ENCODE results near the gene YIF1A. TPM values are rescaled to one million over a fixed set of nuclear protein-coding genes. Genes with fewer than 3 reads are reported as not detected.

Gene YIF1A
- total RNA-seq, 1 experiment from 2014 or later = 54.7 TPM

- BruUV-seq (replicated peaks) = no TSS peak
- POLR2A ChIA-PET = no interaction called here
- H3K36me3 ChIP-seq (ENCODE audit: control insufficient read depth in 1 of 2, insufficient read depth in 2 of 2, low read length in 2 of 2) = peaks cover 6 to 12% of the 10 kb centered on the region in 2 experiments
Observed at GRCh38 chr11:66264914-66265313, 24.0 kb downstream of the YIF1A start.

DNA sequence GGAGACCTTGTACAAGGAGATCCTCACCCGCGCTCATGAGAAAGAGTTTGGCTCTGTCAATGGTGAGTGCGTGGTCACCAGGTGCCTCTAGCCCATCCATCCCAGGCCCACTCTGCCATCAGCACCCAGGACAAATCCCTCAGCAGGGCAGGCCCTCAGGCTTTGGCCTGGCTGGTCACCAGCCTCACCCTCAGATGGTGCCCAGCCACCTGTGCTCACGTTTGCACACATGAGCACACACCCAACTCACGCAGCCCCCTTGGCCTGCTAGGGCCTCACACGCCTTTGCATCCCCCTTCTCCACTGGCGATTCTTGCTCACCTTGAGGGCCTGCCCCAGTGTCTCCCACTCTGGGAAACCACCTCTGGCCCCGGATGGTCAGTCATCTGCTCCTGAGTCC is 24.6 kb downstream of the YIF1A start:
- CTCF ChIA-PET = interaction anchor here (1.0 to 1.2 kb wide), 2 partner anchors 17 to 39 kb away, joined by 3 read pairs; no protein-coding TSS in a partner anchor
- peaks cover 6 to 12% of the 10 kb centered on the region in 2 experiments for H3K36me3 ChIP-seq (ENCODE audit: control insufficient read depth in 1 of 2, insufficient read depth in 2 of 2, low read length in 2 of 2)
- BruUV-seq (replicated peaks) = no TSS peak
- H3K9me2 ChIP-seq (ENCODE audit: insufficient read depth) = no peaks in the 10 kb centered on the region
- ATAC-seq (no peak), DNase-seq (ENCODE audit: low read depth, low spot score) (no peak)
- peaks cover 17% of the 10 kb centered on the region for H3K79me2 ChIP-seq (ENCODE audit: insufficient read depth, low read length)
- intact Hi-C loops (cut with micrococcal nuclease) = no loop called here
- H3K4me2 ChIP-seq (ENCODE audit: low read length) = no peak overlapping the region
- no peak overlapping the region for H3K9ac ChIP-seq (ENCODE audit: low read length)
- H2AFZ ChIP-seq (ENCODE audit: low read depth, low read length, poor library complexity, severe bottlenecking) = no peak overlapping the region
- no peak overlapping the region for H3K4me3 ChIP-seq (replicated peaks in 1 of 2; ENCODE audit: low read depth in 1 of 2, low read length in 2 of 2)
- peaks cover 0 to 20% of the 10 kb centered on the region in 2 experiments; a peak in 3 of 4 replicates for H3K4me1 ChIP-seq (ENCODE audit: control insufficient read depth in 1 of 2, insufficient read depth in 2 of 2, low read length in 2 of 2)
- H3K9me3 ChIP-seq (ENCODE audit: control insufficient read depth in 1 of 2, insufficient read depth in 1 of 2, low read depth in 1 of 2, low read length in 2 of 2) = no peaks in the 10 kb centered on the region
- RAD21 ChIA-PET (ENCODE audit: low non-redundant PET in 1 of 2, low total read pairs in 2 of 2, uncharacterized antibody in 2 of 2, unreplicated experiment in 2 of 2) = no interaction called here
- H4K20me1 ChIP-seq (ENCODE audit: insufficient read depth) = no peaks in the 10 kb centered on the region
- POLR2A ChIA-PET = no interaction called here
- no peak overlapping the region; the same call in 1 of the 2 replicates for H3K27ac ChIP-seq (ENCODE audit: low read depth, low read length)
- H3K27me3 ChIP-seq (ENCODE audit: insufficient read depth, low read length) = no peaks in the 10 kb centered on the region
- TF ChIP-seq CEBPB (IDR thresholded peaks at IDR 0.05; ENCODE audit: low read depth) = no peak
- TF ChIP-seq EGR1 (IDR thresholded peaks at IDR 0.05; ENCODE audit: low read depth) = no peak
- TF ChIP-seq, protein P1, sequence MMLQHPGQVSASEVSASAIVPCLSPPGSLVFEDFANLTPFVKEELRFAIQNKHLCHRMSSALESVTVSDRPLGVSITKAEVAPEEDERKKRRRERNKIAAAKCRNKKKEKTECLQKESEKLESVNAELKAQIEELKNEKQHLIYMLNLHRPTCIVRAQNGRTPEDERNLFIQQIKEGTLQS (IDR thresholded peaks at IDR 0.05) = no peak
- no peak for TF ChIP-seq SRF (IDR thresholded peaks at IDR 0.05; ENCODE audit: low read depth)
- TF ChIP-seq SP1 (IDR thresholded peaks at IDR 0.05; ENCODE audit: low read depth) = no peak
- TF ChIP-seq, protein P2, sequence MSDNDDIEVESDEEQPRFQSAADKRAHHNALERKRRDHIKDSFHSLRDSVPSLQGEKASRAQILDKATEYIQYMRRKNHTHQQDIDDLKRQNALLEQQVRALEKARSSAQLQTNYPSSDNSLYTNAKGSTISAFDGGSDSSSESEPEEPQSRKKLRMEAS (IDR thresholded peaks at IDR 0.05) = no peak
- no peak for TF ChIP-seq EZH2 (IDR thresholded peaks at IDR 0.05)
- TF ChIP-seq POLR2AphosphoS5 (IDR thresholded peaks at IDR 0.05; ENCODE audit: low read depth, low read length) = no peak
- no peak for TF ChIP-seq EZH2phosphoT487 (IDR thresholded peaks at IDR 0.05; ENCODE audit: borderline replicate concordance)
- TF ChIP-seq SIN3A (IDR thresholded peaks at IDR 0.05; ENCODE audit: low read depth) = no peak
- TF ChIP-seq ELF1 (IDR thresholded peaks at IDR 0.05; ENCODE audit: borderline replicate concordance, low read depth) = no peak
- TF ChIP-seq TCF7L2 (IDR thresholded peaks at IDR 0.05; ENCODE audit: borderline replicate concordance, extremely low read depth, insufficient read depth, insufficient read length) = no peak
- TF ChIP-seq YY1 (IDR thresholded peaks at IDR 0.05; ENCODE audit: extremely low read depth, insufficient replicate concordance, low read depth, low read length) = no peak
- TF ChIP-seq JUND (IDR thresholded peaks at IDR 0.05) = no peak

More at GRCh38 chr11:66264914-66265313, 24.0 kb downstream of the YIF1A start:
- ChIA-PET RAD21 (ENCODE audit: low non-redundant PET in 1 of 2, low total read pairs in 2 of 2, uncharacterized antibody in 2 of 2, unreplicated experiment in 2 of 2) (no interaction called here), CTCF (interaction anchor here (0.7 to 1.0 kb wide), 2 partner anchors 39 to 65 kb away, joined by 3 read pairs; no protein-coding TSS in a partner anchor)
- H3K9me3 ChIP-seq (ENCODE audit: control insufficient read depth in 1 of 2, insufficient read depth in 1 of 2, low read depth in 1 of 2, low read length in 2 of 2) = no peaks in the 10 kb centered on the region
- intact Hi-C loops (cut with micrococcal nuclease) = no loop called here
- no peak for DNase-seq (ENCODE audit: low read depth, low spot score)
- no peak overlapping the region for H3K9ac ChIP-seq (ENCODE audit: low read length)
- H2AFZ ChIP-seq (ENCODE audit: low read depth, low read length, poor library complexity, severe bottlenecking) = no peak overlapping the region
- no peak overlapping the region for H3K4me2 ChIP-seq (ENCODE audit: low read length)
- H3K27ac ChIP-seq (ENCODE audit: low read depth, low read length) = no peak overlapping the region; the same call in 1 of the 2 replicates
- H4K20me1 ChIP-seq (ENCODE audit: insufficient read depth) = no peaks in the 10 kb centered on the region
- H3K4me1 ChIP-seq (ENCODE audit: control insufficient read depth in 1 of 2, insufficient read depth in 2 of 2, low read length in 2 of 2) = peaks cover 4 to 25% of the 10 kb centered on the region in 2 experiments
- no peak for ATAC-seq
- peaks cover 17% of the 10 kb centered on the region for H3K79me2 ChIP-seq (ENCODE audit: insufficient read depth, low read length)
- no peak overlapping the region for H3K4me3 ChIP-seq (replicated peaks in 1 of 2; ENCODE audit: low read depth in 1 of 2, low read length in 2 of 2)
- H3K9me2 ChIP-seq (ENCODE audit: insufficient read depth) = no peaks in the 10 kb centered on the region
- no peaks in the 10 kb centered on the region for H3K27me3 ChIP-seq (ENCODE audit: insufficient read depth, low read length)
- TF ChIP-seq SP1 (IDR thresholded peaks at IDR 0.05; ENCODE audit: low read depth) (no peak), ZFX (IDR thresholded peaks at IDR 0.05) (no peak), CTCF (IDR thresholded peaks at IDR 0.05 in 2 of 3, conservative IDR thresholded peaks at IDR 0.05 in 1 of 3; ENCODE audit: borderline replicate concordance in 1 of 3, insufficient read depth in 1 of 3, low read depth in 2 of 3, low read length in 2 of 3) (peak in 2 of 3 experiments; percentile 72 to 75; a peak in 4 of 6 replicates), EZH2 (IDR thresholded peaks at IDR 0.05) (no peak), JUND (IDR thresholded peaks at IDR 0.05) (no peak), YY1 (IDR thresholded peaks at IDR 0.05; ENCODE audit: extremely low read depth, insufficient replicate concordance, low read depth, low read length) (no peak)

All from HCT116 (cell line).